H9 (cell line): Measurements from ENCODE around the gene PDK4. TPM values are rescaled to one million over a fixed set of nuclear protein-coding genes. Genes with fewer than 3 reads are reported as not detected.

Experiments
- DNase-seq: peaks from one replicate; pipeline ENCODE4 v3.0.0-alpha.2; 2017
- H2AFZ ChIP-seq: one replicate; pipeline ENCODE4 v1.6.1; 2013; ENCODE audit warnings: mild to moderate bottlenecking, low read length, control low read depth, moderate library complexity
- H2AK5ac ChIP-seq: 2 replicates; pipeline ENCODE4 v1.6.1; 2013; ENCODE audit warnings: low read length, control low read depth, mixed read lengths; ENCODE audit not compliant: insufficient read length
- H2BK120ac ChIP-seq: one replicate; pipeline ENCODE4 v1.6.1; 2013; ENCODE audit warnings: low read depth, mild to moderate bottlenecking, low read length, control low read depth, inconsistent platforms; ENCODE audit not compliant: poor library complexity, severe bottlenecking
- H2BK12ac ChIP-seq: 2 replicates; pipeline ENCODE4 v1.6.1; 2013; ENCODE audit warnings: low read length, control low read depth, mixed read lengths, low read depth; ENCODE audit not compliant: insufficient read length
- H2BK15ac ChIP-seq: 2 replicates; pipeline ENCODE4 v1.6.1; 2013; ENCODE audit warnings: low read depth, low read length, control low read depth
- H2BK20ac ChIP-seq: one replicate; pipeline ENCODE4 v1.6.1; 2013; ENCODE audit warnings: low read depth, mild to moderate bottlenecking, low read length, control low read depth, inconsistent platforms; ENCODE audit not compliant: poor library complexity, severe bottlenecking
- H2BK5ac ChIP-seq: 2 replicates; pipeline ENCODE4 v1.6.1; 2013; ENCODE audit warnings: low read length, control low read depth, mixed read lengths; ENCODE audit not compliant: insufficient read length
- H3K14ac ChIP-seq: 2 replicates; pipeline ENCODE4 v1.6.1; 2013; ENCODE audit warnings: low read length, control low read depth; ENCODE audit not compliant: insufficient read depth
- H3K18ac ChIP-seq: 2 replicates; pipeline ENCODE4 v1.6.1; 2013; ENCODE audit warnings: low read depth, mild to moderate bottlenecking, mixed read lengths, low read length, control low read depth; ENCODE audit not compliant: insufficient read length
- H3K23ac ChIP-seq: 2 replicates; pipeline ENCODE4 v1.6.1; 2013; ENCODE audit warnings: low read length, control low read depth, mixed read lengths, low read depth; ENCODE audit not compliant: insufficient read length
- H3K23me2 ChIP-seq: 2 replicates; pipeline ENCODE4 v1.6.1; 2013; ENCODE audit warnings: low read depth, mild to moderate bottlenecking, mixed read lengths, low read length, control low read depth; ENCODE audit not compliant: insufficient read length, poor library complexity, severe bottlenecking
- H3K27ac ChIP-seq: 2 replicates; pipeline ENCODE4 v1.5.1; 2013; ENCODE audit warnings: low read length, control low read depth, mixed read lengths, low read depth; ENCODE audit not compliant: insufficient read length
- H3K27me3 ChIP-seq: 2 replicates; pipeline ENCODE4 v1.6.1; 2013; ENCODE audit warnings: low read length, control low read depth, inconsistent platforms; ENCODE audit not compliant: insufficient read depth
- H3K4ac ChIP-seq: 2 replicates; pipeline ENCODE4 v1.6.1; 2013; ENCODE audit warnings: low read depth, mild to moderate bottlenecking, control low read depth, inconsistent platforms, low read length, moderate library complexity
- H3K4me1 ChIP-seq: 2 replicates; pipeline ENCODE4 v1.6.1; 2013; ENCODE audit warnings: low read length, control low read depth, inconsistent platforms; ENCODE audit not compliant: insufficient read depth
- H3K4me2 ChIP-seq: 2 replicates; pipeline ENCODE4 v1.6.1; 2013; ENCODE audit warnings: low read length, control low read depth, mixed read lengths; ENCODE audit not compliant: insufficient read length, insufficient read depth
- H3K56ac ChIP-seq: 2 replicates; pipeline ENCODE4 v1.6.1; 2013; ENCODE audit warnings: low read depth, mild to moderate bottlenecking, mixed read lengths, low read length, control low read depth; ENCODE audit not compliant: insufficient read length
- H3K79me1 ChIP-seq: 2 replicates; pipeline ENCODE4 v1.6.1; 2013; ENCODE audit warnings: low read depth, mild to moderate bottlenecking, moderate library complexity, low read length, control low read depth, inconsistent platforms; ENCODE audit not compliant: insufficient read depth, poor library complexity, severe bottlenecking
- H3K79me2 ChIP-seq: 2 replicates; pipeline ENCODE4 v1.6.1; 2013; ENCODE audit warnings: low read length, control low read depth, inconsistent platforms; ENCODE audit not compliant: insufficient read depth
- H3K9ac ChIP-seq: 2 replicates; pipeline ENCODE4 v1.6.1; 2013; ENCODE audit warnings: low read length, control low read depth, mixed read lengths; ENCODE audit not compliant: insufficient read length; ENCODE audit errors: extremely low read depth
- H3K9me3 ChIP-seq: one replicate; pipeline ENCODE4 v1.6.1; 2013; ENCODE audit warnings: low read depth, low read length, inconsistent platforms; ENCODE audit not compliant: control insufficient read depth
- H3T11ph ChIP-seq: one replicate; pipeline ENCODE4 v1.6.1; 2013; ENCODE audit warnings: mild to moderate bottlenecking, low read length, control low read depth, inconsistent platforms
- H4K20me1 ChIP-seq: one replicate; pipeline ENCODE4 v1.6.1; 2013; ENCODE audit not compliant: control insufficient read depth, insufficient read length, insufficient read depth
- H4K5ac ChIP-seq: 2 replicates; pipeline ENCODE4 v1.6.1; 2013; ENCODE audit warnings: low read depth, mild to moderate bottlenecking, mixed read lengths, low read length, control low read depth; ENCODE audit not compliant: insufficient read length
- H4K8ac ChIP-seq: replicated peaks from 2 replicates; pipeline ENCODE4 v1.6.1; 2013; ENCODE audit warnings: low read length, control low read depth, mixed read lengths, low read depth; ENCODE audit not compliant: insufficient read length
- H4K91ac ChIP-seq: 2 replicates; pipeline ENCODE4 v1.6.1; 2013; ENCODE audit warnings: low read depth, mild to moderate bottlenecking, moderate library complexity, mixed read lengths, low read length, control low read depth; ENCODE audit not compliant: insufficient read length
- H3K27ac Mint-ChIP-seq, 3 experiments: 2 replicates in 2 of 3; 3 replicates in 1 of 3; pipeline ENCODE4 v1.8.0; 2020 to 2021; ENCODE audit warnings: mixed read lengths in 3 of 3, mild to moderate bottlenecking in 1 of 3, moderate library complexity in 1 of 3
- H3K27me3 Mint-ChIP-seq: 2 replicates; pipeline ENCODE4 v1.8.0; 2021; ENCODE audit warnings: low read depth, mild to moderate bottlenecking, moderate library complexity, mixed read lengths
- H3K36me3 Mint-ChIP-seq, 3 experiments: 2 replicates in 2 of 3; 3 replicates in 1 of 3; pipeline ENCODE4 v1.8.0; 2020 to 2021; ENCODE audit warnings: low read depth in 3 of 3, mixed read lengths in 3 of 3; ENCODE audit not compliant: insufficient read depth in 1 of 3
- H3K4me1 Mint-ChIP-seq, 2 experiments: 2 replicates each; pipeline ENCODE4 v1.8.0; 2020; ENCODE audit warnings: mixed read lengths in 2 of 2
- H3K4me3 Mint-ChIP-seq, 2 experiments: 2 replicates in 1 of 2; 3 replicates in 1 of 2; pipeline ENCODE4 v1.8.0; 2020 to 2021; ENCODE audit warnings: mild to moderate bottlenecking in 2 of 2, mixed read lengths in 2 of 2, moderate library complexity in 1 of 2
- H3K9me3 Mint-ChIP-seq, 2 experiments: 2 replicates in 1 of 2; 3 replicates in 1 of 2; pipeline ENCODE4 v1.8.0; 2020; ENCODE audit warnings: mild to moderate bottlenecking in 2 of 2, mixed read lengths in 2 of 2, moderate library complexity in 1 of 2
- WGBS: extraction: QIAGEN DNeasy Blood & Tissue Kit; methylation state at CpG from one replicate; pipeline ENCODE4 v1.1.7; 2013; ENCODE audit warnings: missing lambda C conversion rate, low lambda C conversion rate, mixed read lengths; ENCODE audit not compliant: insufficient read length; ENCODE audit errors: extremely low coverage; 5-methylcytosine and 5-hydroxymethylcytosine counted together
- total RNA-seq: library from RNA; stranded (reverse); gene quantifications from 2 replicates; pipeline ENCODE4 v1.2.1, GENCODE V29; 2021
- TF ChIP-seq, protein P1 (sequence below): fragments of 200-600 bp; sonication (generic); conservative IDR thresholded peaks from 3 replicates; pipeline ENCODE4 v1.8.0; 2021; ENCODE audit warnings: antibody characterized with exemption, mild to moderate bottlenecking

PDK4 gene
- total RNA-seq, 1 experiment from 2014 or later: not detected

DNA sequence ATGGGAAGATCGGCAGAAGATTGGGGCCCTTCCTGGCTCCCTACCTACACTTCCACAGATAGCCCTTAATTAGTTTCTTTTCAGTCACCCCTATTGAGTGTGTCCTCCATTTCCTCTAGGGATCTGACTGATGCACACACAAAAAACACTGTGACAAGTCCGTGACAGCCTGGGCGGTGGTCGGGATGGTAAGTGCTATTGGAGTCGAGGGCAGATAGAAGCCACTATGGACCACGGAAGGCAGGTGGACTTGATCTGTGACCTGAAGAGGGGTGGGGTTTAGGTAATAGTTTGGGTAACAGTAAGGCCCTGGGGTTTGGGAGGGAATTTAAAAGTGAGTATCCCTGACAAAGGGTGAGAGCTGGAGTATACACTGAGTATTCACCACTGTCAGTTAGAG is 53.0 kb downstream of the PDK4 start:
- Mint-ChIP-seq H3K27me3 (peaks cover 1% of the 10 kb centered on the region), H3K4me1 (peaks cover 5 to 7% of the 10 kb centered on the region in 2 experiments; a peak in 3 of 4 replicates)

More for the DNA sequence above, 53.0 kb downstream of the PDK4 start:
- no peaks in the 10 kb centered on the region for H3K23me2 ChIP-seq
- Mint-ChIP-seq H3K9me3 (no peaks in the 10 kb centered on the region), H3K36me3 (no peaks in the 10 kb centered on the region), H3K27ac (no peak overlapping the region), H3K4me3 (no peak overlapping the region)
- no peak overlapping the region for H3K9ac ChIP-seq
- H3K79me1 ChIP-seq: no peaks in the 10 kb centered on the region
- no peak overlapping the region for H2AK5ac ChIP-seq
- WGBS: no CpG with 5 or more reads among the region's 6 CpGs
- H2BK20ac ChIP-seq: no peak overlapping the region
- H4K20me1 ChIP-seq: no peaks in the 10 kb centered on the region
- H4K91ac ChIP-seq: no peak overlapping the region
- H2BK120ac ChIP-seq: no peak overlapping the region
- no peak overlapping the region for H4K8ac ChIP-seq
- no peak overlapping the region for H2BK5ac ChIP-seq
- no peak overlapping the region for H2BK12ac ChIP-seq
- no peak overlapping the region for H3K4me2 ChIP-seq
- H3K4ac ChIP-seq: no peak overlapping the region
- no peak overlapping the region for H4K5ac ChIP-seq
- no peak overlapping the region for H3K27ac ChIP-seq
- no peak overlapping the region for H2AFZ ChIP-seq
- no peak overlapping the region for H3K23ac ChIP-seq
- H3K27me3 ChIP-seq: no peaks in the 10 kb centered on the region
- TF ChIP-seq, protein P1, sequence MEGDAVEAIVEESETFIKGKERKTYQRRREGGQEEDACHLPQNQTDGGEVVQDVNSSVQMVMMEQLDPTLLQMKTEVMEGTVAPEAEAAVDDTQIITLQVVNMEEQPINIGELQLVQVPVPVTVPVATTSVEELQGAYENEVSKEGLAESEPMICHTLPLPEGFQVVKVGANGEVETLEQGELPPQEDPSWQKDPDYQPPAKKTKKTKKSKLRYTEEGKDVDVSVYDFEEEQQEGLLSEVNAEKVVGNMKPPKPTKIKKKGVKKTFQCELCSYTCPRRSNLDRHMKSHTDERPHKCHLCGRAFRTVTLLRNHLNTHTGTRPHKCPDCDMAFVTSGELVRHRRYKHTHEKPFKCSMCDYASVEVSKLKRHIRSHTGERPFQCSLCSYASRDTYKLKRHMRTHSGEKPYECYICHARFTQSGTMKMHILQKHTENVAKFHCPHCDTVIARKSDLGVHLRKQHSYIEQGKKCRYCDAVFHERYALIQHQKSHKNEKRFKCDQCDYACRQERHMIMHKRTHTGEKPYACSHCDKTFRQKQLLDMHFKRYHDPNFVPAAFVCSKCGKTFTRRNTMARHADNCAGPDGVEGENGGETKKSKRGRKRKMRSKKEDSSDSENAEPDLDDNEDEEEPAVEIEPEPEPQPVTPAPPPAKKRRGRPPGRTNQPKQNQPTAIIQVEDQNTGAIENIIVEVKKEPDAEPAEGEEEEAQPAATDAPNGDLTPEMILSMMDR: no peak
- H3K4me1 ChIP-seq: no peaks in the 10 kb centered on the region
- no peak overlapping the region for H3K18ac ChIP-seq
- no peaks in the 10 kb centered on the region for H3K9me3 ChIP-seq
- no peak for DNase-seq
- no peaks in the 10 kb centered on the region for H3K79me2 ChIP-seq
- H3T11ph ChIP-seq: no peak overlapping the region
- no peak overlapping the region for H2BK15ac ChIP-seq
- H3K14ac ChIP-seq: no peak overlapping the region
- no peak overlapping the region for H3K56ac ChIP-seq
